ENCODE measurements around the gene NFYB.

NFYB gene

GRCh38 chr12:104147346-104147745 is 9.3 kb upstream of the NFYB start:
- no peak for DNase-seq (ENCODE audit: low read depth)
- TF ChIP-seq, protein P1, sequence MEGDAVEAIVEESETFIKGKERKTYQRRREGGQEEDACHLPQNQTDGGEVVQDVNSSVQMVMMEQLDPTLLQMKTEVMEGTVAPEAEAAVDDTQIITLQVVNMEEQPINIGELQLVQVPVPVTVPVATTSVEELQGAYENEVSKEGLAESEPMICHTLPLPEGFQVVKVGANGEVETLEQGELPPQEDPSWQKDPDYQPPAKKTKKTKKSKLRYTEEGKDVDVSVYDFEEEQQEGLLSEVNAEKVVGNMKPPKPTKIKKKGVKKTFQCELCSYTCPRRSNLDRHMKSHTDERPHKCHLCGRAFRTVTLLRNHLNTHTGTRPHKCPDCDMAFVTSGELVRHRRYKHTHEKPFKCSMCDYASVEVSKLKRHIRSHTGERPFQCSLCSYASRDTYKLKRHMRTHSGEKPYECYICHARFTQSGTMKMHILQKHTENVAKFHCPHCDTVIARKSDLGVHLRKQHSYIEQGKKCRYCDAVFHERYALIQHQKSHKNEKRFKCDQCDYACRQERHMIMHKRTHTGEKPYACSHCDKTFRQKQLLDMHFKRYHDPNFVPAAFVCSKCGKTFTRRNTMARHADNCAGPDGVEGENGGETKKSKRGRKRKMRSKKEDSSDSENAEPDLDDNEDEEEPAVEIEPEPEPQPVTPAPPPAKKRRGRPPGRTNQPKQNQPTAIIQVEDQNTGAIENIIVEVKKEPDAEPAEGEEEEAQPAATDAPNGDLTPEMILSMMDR (conservative IDR thresholded peaks at IDR 0.05; ENCODE audit: low read depth, low read length) = no peak
- no peak overlapping the region for H3K4me3 ChIP-seq (ENCODE audit: low read depth, low read length)

DNA sequence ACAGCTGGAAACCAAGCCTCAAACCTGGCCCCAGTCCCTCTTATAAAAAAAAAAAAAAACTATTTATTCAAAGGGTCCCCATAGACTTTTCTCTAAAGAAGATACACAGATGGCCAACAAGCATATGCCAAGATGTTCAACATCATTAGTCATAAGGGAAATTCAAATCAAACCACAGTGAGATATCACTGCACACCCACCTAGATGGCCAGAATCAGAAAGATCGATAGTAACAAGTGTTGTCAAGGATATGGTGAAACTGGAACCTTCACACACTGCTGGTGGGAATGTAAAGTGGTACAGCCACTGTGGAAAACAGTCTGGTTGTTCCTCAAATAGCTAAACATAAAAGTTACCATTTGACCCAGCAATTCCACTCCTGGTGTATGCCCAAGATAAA is 5.9 kb upstream of the NFYB start:
- TF ChIP-seq, protein P1 (conservative IDR thresholded peaks at IDR 0.05; ENCODE audit: low read depth, low read length) = no peak
- DNase-seq (ENCODE audit: low read depth) = no peak
- no peak overlapping the region for H3K4me3 ChIP-seq (ENCODE audit: low read depth, low read length)

GRCh38 chr12:104143002-104143401 is 5.0 kb upstream of the NFYB start:
- DNase-seq (ENCODE audit: low read depth) = no peak
- H3K4me3 ChIP-seq (ENCODE audit: low read depth, low read length) = no peak overlapping the region
- TF ChIP-seq, protein P1 (conservative IDR thresholded peaks at IDR 0.05; ENCODE audit: low read depth, low read length) = no peak

- H3K4me3 ChIP-seq (ENCODE audit: low read depth, low read length) = no peak overlapping the region
- DNase-seq (ENCODE audit: low read depth) = no peak
- TF ChIP-seq, protein P1 (conservative IDR thresholded peaks at IDR 0.05; ENCODE audit: low read depth, low read length) = no peak
Observed at GRCh38 chr12:104142543-104142942, 4.5 kb upstream of the NFYB start.

GRCh38 chr12:104138797-104139152 is 765 bp upstream of the NFYB start:
- peak overlapping the region; percentile 57 for H3K4me3 ChIP-seq (ENCODE audit: low read depth, low read length)
- no peak for DNase-seq (ENCODE audit: low read depth)
- TF ChIP-seq, protein P1 (conservative IDR thresholded peaks at IDR 0.05; ENCODE audit: low read depth, low read length) = no peak

DNA sequence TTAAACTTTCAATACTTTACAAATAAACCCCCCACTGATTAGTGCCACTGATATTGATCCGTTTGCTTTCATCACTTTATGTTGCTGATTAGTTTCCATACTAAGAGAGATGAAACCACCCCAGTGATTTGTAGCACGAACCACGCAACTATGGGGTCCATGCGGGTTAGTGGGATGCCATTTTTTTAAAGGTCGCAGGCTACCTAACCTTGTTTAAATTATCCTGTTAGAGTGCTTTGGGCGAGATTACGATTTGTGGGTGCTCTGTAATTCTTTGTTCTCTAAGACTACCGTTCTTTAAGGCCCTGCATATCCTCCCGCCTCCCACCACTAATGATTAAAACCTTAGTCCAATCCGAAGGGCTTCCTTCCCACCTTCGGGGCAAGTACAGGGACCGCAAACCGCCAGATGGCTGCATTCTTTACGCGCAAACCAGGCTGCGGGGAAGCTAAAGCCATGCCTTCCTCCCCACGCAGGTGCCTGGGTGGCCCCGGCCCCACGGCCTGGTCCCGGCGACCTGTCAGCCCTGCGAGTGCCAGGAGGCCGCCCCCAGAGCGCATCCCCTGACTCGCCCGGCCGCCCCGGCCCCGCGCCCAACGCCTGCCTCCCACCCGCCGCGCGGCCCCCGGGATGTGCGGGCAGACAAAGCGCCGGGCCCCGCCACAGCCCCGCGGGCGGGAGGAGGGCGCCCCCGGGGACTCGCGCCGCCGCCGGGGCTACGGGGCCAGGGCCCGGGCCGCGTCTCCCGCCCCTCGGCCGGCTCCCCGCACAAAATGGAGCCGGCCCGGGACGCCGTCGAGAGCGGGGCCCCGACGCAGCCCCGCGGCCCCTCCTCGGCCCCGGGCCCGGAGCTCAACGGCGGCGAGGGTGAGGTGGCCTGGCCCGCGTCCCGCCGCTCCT is 759 bp downstream of the NFYB start:
- peak overlapping the region; percentile 83 for H3K4me3 ChIP-seq (ENCODE audit: low read depth, low read length)
- peak; percentile 72 for DNase-seq (ENCODE audit: low read depth)
- TF ChIP-seq, protein P1 (conservative IDR thresholded peaks at IDR 0.05; ENCODE audit: low read depth, low read length) = peak; percentile 3

DNA sequence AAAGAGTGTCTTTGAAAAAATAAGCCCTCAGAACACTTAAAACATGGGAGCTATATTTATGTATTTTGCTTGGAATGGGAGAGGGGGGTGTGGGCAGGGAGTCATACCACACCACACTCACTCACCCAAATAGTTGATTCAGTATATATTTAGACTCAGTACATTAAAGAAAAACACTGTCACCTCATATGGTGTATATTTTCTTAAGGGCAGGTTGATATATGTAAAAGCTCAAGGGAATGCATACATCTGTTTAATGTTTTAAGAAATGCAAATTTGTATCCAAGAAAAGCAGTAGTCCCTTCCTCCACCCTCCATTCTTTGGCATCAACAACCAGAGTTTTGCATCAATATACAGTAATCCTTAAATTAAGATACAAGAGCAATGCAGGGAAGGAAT is 1.4 kb downstream of the NFYB start:
- TF ChIP-seq, protein P1 (conservative IDR thresholded peaks at IDR 0.05; ENCODE audit: low read depth, low read length) = no peak
- peak overlapping the region; percentile 83 for H3K4me3 ChIP-seq (ENCODE audit: low read depth, low read length)
- no peak for DNase-seq (ENCODE audit: low read depth)
